HCT116 (cell line): ENCODE measurements around the gene PCDHGA9. TPM values are rescaled to one million over a fixed set of nuclear protein-coding genes. Genes with fewer than 3 reads are reported as not detected.

Source experiments
- ATAC-seq: fragments of 200-7000 bp; cut with Tn5 transposase; 2 replicates; pipeline ENCODE4 v1.9.1; 2020; ENCODE audit warnings: mild to moderate bottlenecking, moderate library complexity
- BruUV-seq: library from RNA; stranded (reverse); fragments of 400-500 nt; replicated peaks from 2 replicates; lab custom pipeline; 2021; lab: Mats Ljungman, UMichigan
- CTCF ChIA-PET: fragments of 300-600 bp; sonication (Branson Sonifier 250); formaldehyde crosslinking; loops from one replicate; lab custom pipeline; 2021; ENCODE audit warnings: antibody characterized with exemption; lab: Charles Lee
- POLR2A ChIA-PET: fragments of 300-600, 350-600 bp; sonication (Branson Sonifier 250); formaldehyde crosslinking; loops from one replicate; lab custom pipeline; 2021; ENCODE audit warnings: antibody characterized with exemption; lab: Charles Lee
- RAD21 ChIA-PET, 2 experiments: fragments of 300-600 bp; sonication (Branson Sonifier 250); formaldehyde crosslinking; loops; one replicate each; lab custom pipeline; 2023; ENCODE audit warnings: low total read pairs in 2 of 2; ENCODE audit not compliant: uncharacterized antibody in 2 of 2, unreplicated experiment in 2 of 2, low non-redundant PET in 1 of 2; lab: Charles Lee
- DNase-seq: peaks from one replicate; pipeline ENCODE4 v3.0.0-alpha.2; 2010; ENCODE audit warnings: low read depth, low spot score
- H2AFZ ChIP-seq: fragments of 200-600 bp; shearing (Covaris generic), sonication (generic); 2 replicates; pipeline ENCODE4 v1.6.1; 2017; ENCODE audit warnings: low read depth, mixed run types, mixed read lengths, antibody characterized with exemption, low read length; ENCODE audit not compliant: poor library complexity, severe bottlenecking
- H3K27ac ChIP-seq: 2 replicates; pipeline ENCODE4 v1.5.1; 2012; ENCODE audit warnings: low read depth, low read length
- H3K27me3 ChIP-seq: fragments of 200-600 bp; sonication (generic); 2 replicates; pipeline ENCODE4 v1.6.1; 2016; ENCODE audit warnings: mixed run types, low read length, mixed read lengths; ENCODE audit not compliant: insufficient read depth
- H3K36me3 ChIP-seq, 2 experiments: fragments of 200-500 bp in 1 of 2; fragments of 200-600 bp in 1 of 2; sonication (Bioruptor generic) in 1 of 2; sonication (generic) in 1 of 2; 2 replicates each; pipeline versions ENCODE4 v1.5.1 to v1.6.1; 2014 to 2016; ENCODE audit warnings: low read length in 2 of 2, inconsistent platforms in 1 of 2, mixed read lengths in 1 of 2, mixed run types in 1 of 2; ENCODE audit not compliant: insufficient read depth in 2 of 2, control insufficient read depth in 1 of 2
- H3K4me1 ChIP-seq, 2 experiments: fragments of 200-600 bp in 1 of 2; sonication (generic) in 1 of 2; 2 replicates each; pipeline versions ENCODE4 v1.5.1 to v1.6.1; 2012 to 2017; ENCODE audit warnings: low read length in 2 of 2, inconsistent platforms in 1 of 2, mild to moderate bottlenecking in 1 of 2, mixed read lengths in 1 of 2, mixed run types in 1 of 2, moderate library complexity in 1 of 2; ENCODE audit not compliant: insufficient read depth in 2 of 2, control insufficient read depth in 1 of 2
- H3K4me2 ChIP-seq: fragments of 200-600 bp; sonication (generic); 2 replicates; pipeline ENCODE4 v1.6.1; 2017; ENCODE audit warnings: mixed run types, low read length, mixed read lengths
- H3K4me3 ChIP-seq, 2 experiments: fragments of 200-600 bp in 1 of 2; sonication (generic) in 1 of 2; replicated peaks in 1 of 2; 2 replicates each; pipeline ENCODE4 v1.5.1; 2011 to 2016; ENCODE audit warnings: low read length in 2 of 2, control low read depth in 1 of 2, low read depth in 1 of 2, mild to moderate bottlenecking in 1 of 2, mixed read lengths in 1 of 2, mixed run types in 1 of 2
- H3K79me2 ChIP-seq: fragments of 200-600 bp; sonication (generic); 2 replicates; pipeline ENCODE4 v1.6.1; 2017; ENCODE audit warnings: mild to moderate bottlenecking, mixed run types, low read length, moderate library complexity, mixed read lengths; ENCODE audit not compliant: insufficient read depth
- H3K9ac ChIP-seq: fragments of 200-600 bp; sonication (generic); 2 replicates; pipeline ENCODE4 v1.6.1; 2016; ENCODE audit warnings: low read length, mixed read lengths
- H3K9me2 ChIP-seq: fragments of 200-600 bp; sonication (generic), shearing (Covaris generic); 2 replicates; pipeline ENCODE4 v1.6.1; 2017; ENCODE audit warnings: mixed run types, mild to moderate bottlenecking, moderate library complexity; ENCODE audit not compliant: insufficient read depth
- H3K9me3 ChIP-seq, 2 experiments: fragments of 200-500 bp in 1 of 2; fragments of 200-600 bp in 1 of 2; sonication (Bioruptor generic) in 1 of 2; sonication (generic) in 1 of 2; 2 replicates each; pipeline ENCODE4 v1.6.1; 2014 to 2017; ENCODE audit warnings: low read length in 2 of 2, mixed read lengths in 2 of 2, inconsistent platforms in 1 of 2, low read depth in 1 of 2, mild to moderate bottlenecking in 1 of 2, mixed run types in 1 of 2, moderate library complexity in 1 of 2; ENCODE audit not compliant: control insufficient read depth in 1 of 2, insufficient read depth in 1 of 2
- H4K20me1 ChIP-seq: fragments of 200-600 bp; sonication (generic), shearing (Covaris generic); 2 replicates; pipeline ENCODE4 v1.6.1; 2017; ENCODE audit warnings: mixed run types, mild to moderate bottlenecking, moderate library complexity; ENCODE audit not compliant: insufficient read depth
- CBX3 ChIP-seq: IDR thresholded peaks from 2 replicates; pipeline ENCODE4 v1.6.1; 2012; ENCODE audit warnings: low read depth
- CEBPB ChIP-seq: IDR thresholded peaks from 2 replicates; pipeline ENCODE4 v1.6.1; 2012; ENCODE audit warnings: low read depth
- CTCF ChIP-seq, 3 experiments: fragments of 200-600 bp in 1 of 3; sonication (generic) in 1 of 3; IDR thresholded peaks in 2 of 3; conservative IDR thresholded peaks in 1 of 3; 2 replicates each; pipeline ENCODE4 v1.5.1; 2012 to 2017; ENCODE audit warnings: low read depth in 2 of 3, low read length in 2 of 3, antibody characterized with exemption in 1 of 3, borderline replicate concordance in 1 of 3, control low read depth in 1 of 3, mild to moderate bottlenecking in 1 of 3, mixed read lengths in 1 of 3, mixed run types in 1 of 3, moderate library complexity in 1 of 3; ENCODE audit not compliant: insufficient read depth in 1 of 3
- EGR1 ChIP-seq: IDR thresholded peaks from 2 replicates; pipeline ENCODE4 v1.6.1; 2012; ENCODE audit warnings: low read depth
- ELF1 ChIP-seq: IDR thresholded peaks from 2 replicates; pipeline ENCODE4 v1.6.1; 2012; ENCODE audit warnings: low read depth, borderline replicate concordance
- JUND ChIP-seq: IDR thresholded peaks from 2 replicates; pipeline ENCODE4 v1.6.1; 2012
- POLR2A ChIP-seq: IDR thresholded peaks from 2 replicates; pipeline ENCODE4 v1.7.0; 2011; ENCODE audit warnings: borderline replicate concordance; ENCODE audit not compliant: insufficient read depth, insufficient read length; ENCODE audit errors: extremely low read depth
- POLR2AphosphoS5 ChIP-seq: IDR thresholded peaks from 2 replicates; pipeline ENCODE4 v1.6.1; 2011; ENCODE audit warnings: mild to moderate bottlenecking, low read depth, low read length, moderate library complexity
- RAD21 ChIP-seq: IDR thresholded peaks from 2 replicates; pipeline ENCODE4 v1.6.1; 2012; ENCODE audit warnings: low read depth, mild to moderate bottlenecking
- REST ChIP-seq: IDR thresholded peaks from 2 replicates; pipeline ENCODE4 v1.6.1; 2012; ENCODE audit warnings: low read depth
- SIN3A ChIP-seq: IDR thresholded peaks from 2 replicates; pipeline ENCODE4 v1.6.1; 2012; ENCODE audit warnings: low read depth
- SP1 ChIP-seq: IDR thresholded peaks from 2 replicates; pipeline ENCODE4 v1.6.1; 2012; ENCODE audit warnings: low read depth
- TCF7L2 ChIP-seq: IDR thresholded peaks from 2 replicates; pipeline ENCODE4 v1.7.0; 2011; ENCODE audit warnings: borderline replicate concordance, inconsistent platforms; ENCODE audit not compliant: insufficient read depth, insufficient read length; ENCODE audit errors: extremely low read depth
- YY1 ChIP-seq: IDR thresholded peaks from 2 replicates; pipeline ENCODE4 v1.6.1; 2011; ENCODE audit warnings: low read length, low read depth, moderate library complexity, mild to moderate bottlenecking; ENCODE audit not compliant: insufficient replicate concordance; ENCODE audit errors: extremely low read depth
- ZFX ChIP-seq: fragments of 450-650 bp; IDR thresholded peaks from 2 replicates; pipeline ENCODE4 v1.6.1; 2017
- ZNF274 ChIP-seq: fragments of 200-500 bp; sonication (Bioruptor generic); IDR thresholded peaks from 2 replicates; pipeline ENCODE4 v1.6.1; 2014; ENCODE audit warnings: mild to moderate bottlenecking, low read depth, low read length, inconsistent platforms
- intact Hi-C: fragments of 100-400 bp; cut with micrococcal nuclease; formaldehyde crosslinking; loops from 2 replicates; pipeline ENCODE4 v1.10.0; 2022
- total RNA-seq: library from RNA; stranded (reverse); gene quantifications from one replicate; pipeline ENCODE4 v1.2.1, GENCODE V29; 2021; ENCODE audit not compliant: unreplicated experiment
- TF ChIP-seq, protein P1 (sequence below): IDR thresholded peaks from 2 replicates; pipeline ENCODE4 v1.6.1; 2012

The PCDHGA9 gene
- total RNA-seq, 1 experiment from 2014 or later, result 0.34 TPM

DNA sequence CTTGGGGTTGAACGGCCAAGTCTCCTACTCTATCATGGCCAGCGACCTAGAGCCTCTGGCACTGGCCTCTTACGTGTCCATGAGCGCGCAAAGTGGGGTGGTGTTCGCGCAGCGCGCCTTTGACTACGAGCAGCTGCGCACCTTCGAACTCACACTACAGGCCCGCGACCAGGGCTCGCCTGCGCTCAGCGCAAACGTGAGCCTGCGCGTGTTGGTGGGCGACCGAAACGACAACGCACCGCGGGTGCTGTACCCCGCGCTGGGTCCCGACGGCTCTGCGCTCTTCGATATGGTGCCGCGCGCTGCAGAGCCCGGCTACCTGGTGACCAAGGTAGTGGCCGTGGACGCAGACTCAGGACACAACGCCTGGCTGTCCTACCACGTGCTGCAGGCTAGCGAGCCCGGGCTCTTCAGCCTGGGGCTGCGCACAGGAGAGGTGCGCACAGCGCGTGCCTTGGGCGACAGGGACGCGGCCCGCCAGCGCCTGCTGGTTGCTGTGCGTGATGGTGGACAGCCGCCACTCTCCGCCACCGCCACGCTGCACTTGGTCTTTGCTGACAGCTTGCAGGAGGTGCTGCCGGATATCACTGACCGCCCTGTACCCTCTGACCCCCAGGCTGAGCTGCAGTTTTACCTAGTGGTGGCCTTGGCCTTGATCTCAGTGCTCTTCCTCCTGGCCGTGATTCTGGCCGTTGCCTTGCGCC lies 2.9 kb upstream of the PCDHGA9 start:
- Histone ChIP-seq H3K27me3 (no peaks in the 10 kb centered on the region), H3K4me2 (no peak overlapping the region), H3K9ac (no peak overlapping the region), H3K9me2 (no peaks in the 10 kb centered on the region), H3K36me3 (no peaks in the 10 kb centered on the region), H4K20me1 (no peaks in the 10 kb centered on the region), H3K4me1 (no peaks in the 10 kb centered on the region), H2AFZ (no peak overlapping the region), H3K4me3 (no peak overlapping the region), H3K9me3 (no peaks in the 10 kb centered on the region; a peak in 1 of 4 replicates), H3K27ac (no peak overlapping the region), H3K79me2 (no peaks in the 10 kb centered on the region)
- no peak for ATAC-seq
- intact Hi-C loops, result no loop called here
- POLR2A ChIA-PET, result no interaction called here
- TF ChIP-seq TCF7L2 (no peak), ZNF274 (no peak), CEBPB (no peak), YY1 (no peak), RAD21 (no peak), SIN3A (no peak), SP1 (no peak), POLR2AphosphoS5 (no peak), EGR1 (no peak), ZFX (no peak), ELF1 (no peak), CBX3 (no peak), JUND (no peak), CTCF (IDR thresholded peaks at IDR 0.05 in 2 of 3, conservative IDR thresholded peaks at IDR 0.05 in 1 of 3; ENCODE audit: borderline replicate concordance in 1 of 3, insufficient read depth in 1 of 3, low read depth in 2 of 3, low read length in 2 of 3) (no peak), POLR2A (no peak), REST (no peak)
- TF ChIP-seq, protein P1, sequence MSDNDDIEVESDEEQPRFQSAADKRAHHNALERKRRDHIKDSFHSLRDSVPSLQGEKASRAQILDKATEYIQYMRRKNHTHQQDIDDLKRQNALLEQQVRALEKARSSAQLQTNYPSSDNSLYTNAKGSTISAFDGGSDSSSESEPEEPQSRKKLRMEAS, result no peak
- RAD21 ChIA-PET, result no interaction called here
- DNase-seq, result no peak
- CTCF ChIA-PET, result no interaction called here
- no TSS peak for BruUV-seq
